HG03025 (cell line): Measurements from ENCODE around the gene ARPP21.
A peak's percentile ranks its signal among the peaks of the same experiment; 100 is the strongest.
"Not testable (repeated sequence)": the region's sequence is repeated elsewhere in the genome, so short reads cannot be mapped to it uniquely, and the experiment has no call there.

Experiments
- ATAC-seq: cut with Tn5 transposase; IDR thresholded peaks from one replicate; pipeline ENCODE4 v1.9.1; 2021; ENCODE audit warnings: mild to moderate bottlenecking, moderate library complexity; ENCODE audit not compliant: unreplicated experiment, low FRiP score

ARPP21 gene

DNA sequence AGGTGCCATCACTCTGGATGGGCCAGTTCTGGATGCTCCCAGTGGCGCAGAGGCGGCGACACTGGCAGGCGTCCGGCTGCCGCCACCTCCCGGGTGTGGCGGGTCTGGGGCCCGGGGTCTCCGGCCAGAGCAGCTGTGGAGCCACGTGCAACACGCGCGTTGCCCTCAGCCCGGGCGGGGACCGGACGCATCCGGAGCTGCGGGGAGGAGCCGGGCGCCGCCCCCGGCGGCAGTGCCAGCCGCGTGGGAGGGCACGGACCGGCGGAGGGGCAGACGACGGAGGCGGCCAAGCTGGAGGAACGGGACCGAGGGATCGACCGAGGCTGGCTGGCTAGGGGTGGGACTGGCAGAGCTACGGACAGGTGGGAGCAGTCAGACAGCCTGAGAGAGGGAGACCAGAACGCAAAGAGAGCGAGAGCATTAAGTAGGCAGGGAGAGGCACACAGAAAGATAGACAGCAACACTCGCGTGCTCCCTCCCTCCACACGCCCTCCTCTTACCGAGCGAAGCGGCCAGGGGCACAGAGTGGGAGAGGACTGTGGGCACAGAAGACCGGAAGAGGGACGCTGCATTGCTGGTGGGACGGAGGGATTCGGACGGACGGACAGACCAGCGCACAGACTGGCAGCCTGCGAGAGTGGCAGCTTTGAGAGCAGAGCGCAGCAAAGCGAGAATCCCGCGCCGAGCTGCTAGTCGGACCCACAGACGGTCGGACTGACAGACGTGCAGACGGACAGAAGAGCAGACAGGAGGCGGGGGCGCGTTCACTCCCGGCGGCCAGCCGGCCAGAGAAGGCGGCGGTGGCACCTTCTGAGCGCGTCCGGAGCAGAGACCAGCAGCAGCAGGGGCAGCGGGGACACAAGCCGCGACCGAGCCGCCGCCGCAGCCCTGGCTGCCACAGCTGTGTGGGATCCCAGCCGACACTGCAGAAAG is at the start of gene ARPP21:
Gene ARPP21, plus strand, starts transcription at position 272 of the 933 bp plus-strand sequence. CDS start 42,227 bp downstream, outside the sequence.
- ATAC-seq: no peak

DNA sequence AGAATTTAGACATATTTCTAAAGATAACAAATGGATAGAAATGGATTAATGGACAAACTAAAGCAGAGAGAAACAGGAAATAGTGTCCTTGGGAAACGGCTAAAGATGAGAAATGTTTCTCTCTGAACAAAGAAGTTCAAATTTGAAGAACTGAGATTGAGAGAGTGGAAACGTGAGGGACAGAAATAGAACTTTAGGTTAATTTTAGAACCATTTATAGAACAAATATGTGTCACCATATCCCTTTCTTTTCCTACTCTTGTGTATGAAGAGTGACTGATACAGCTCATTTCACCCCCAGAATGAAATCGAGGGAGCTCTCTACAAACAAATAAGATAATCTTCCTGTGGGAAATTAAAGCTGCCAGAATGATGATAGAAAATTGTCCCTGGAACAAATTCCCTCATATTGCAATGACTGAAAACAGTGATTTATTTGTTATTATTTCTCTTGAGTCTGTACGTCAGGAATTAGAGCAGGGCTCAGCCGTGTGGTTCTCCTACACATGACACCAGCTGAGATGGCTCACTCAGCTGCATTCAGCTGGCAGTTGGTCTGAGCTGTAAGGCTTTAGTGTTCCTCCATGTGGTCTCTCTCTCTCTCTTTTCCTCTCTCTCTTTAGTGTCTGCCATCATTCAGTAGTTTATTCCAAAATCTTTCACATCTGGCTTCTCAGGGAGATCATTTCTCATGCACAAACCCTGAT is 46.6 kb upstream of the ARPP21 start:
- ATAC-seq: peak; percentile 81

DNA sequence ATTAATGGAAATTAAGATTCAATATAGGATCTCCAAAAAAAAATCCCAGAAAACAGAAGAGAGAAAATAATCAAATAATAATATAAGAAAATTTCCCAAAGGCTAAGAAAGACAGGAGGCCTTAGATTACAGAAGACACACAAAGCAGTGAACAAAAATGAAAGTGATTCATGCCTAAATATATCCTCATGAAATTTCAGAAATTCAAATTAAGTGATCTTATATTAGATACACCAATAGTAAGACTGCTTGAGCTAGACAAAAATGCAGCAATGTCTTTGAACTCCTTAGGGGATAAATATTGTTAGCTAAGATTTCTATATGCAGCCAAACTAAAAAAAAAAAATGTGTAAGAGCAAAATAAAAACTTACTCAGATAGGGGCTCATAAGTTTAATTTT is 44.6 kb upstream of the ARPP21 start:
- no peak for ATAC-seq

DNA sequence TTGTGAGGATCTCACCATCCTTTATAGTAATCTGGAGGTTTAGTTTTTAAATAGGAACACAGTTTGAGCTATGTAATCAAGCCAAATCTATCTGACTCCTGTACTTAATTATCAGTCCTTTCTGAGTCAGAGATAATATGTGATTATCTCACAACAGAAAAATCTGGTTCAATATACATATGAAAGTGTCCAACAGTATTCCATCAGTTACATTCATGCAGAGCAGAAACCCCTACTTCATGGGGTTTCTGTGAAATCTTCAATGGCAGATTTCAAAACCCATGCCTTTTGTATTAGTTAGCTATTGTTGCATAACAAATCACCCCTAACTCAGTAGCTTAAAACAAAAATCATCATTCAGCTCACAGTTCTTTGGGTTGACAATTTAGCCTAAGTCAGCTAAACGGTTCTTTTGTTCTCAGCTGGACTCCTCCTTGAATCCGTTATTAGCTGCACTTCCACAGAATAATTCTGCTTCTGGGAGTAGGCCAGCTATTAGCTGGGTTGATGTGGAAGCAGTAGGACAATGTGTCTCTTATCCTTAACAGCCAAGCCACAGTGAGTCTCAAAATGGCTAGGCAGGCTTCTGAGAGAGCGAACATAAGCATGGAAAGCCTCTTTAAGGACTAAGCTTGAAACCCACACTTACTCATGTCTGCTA is 42.9 kb upstream of the ARPP21 start:
- no peak for ATAC-seq

DNA sequence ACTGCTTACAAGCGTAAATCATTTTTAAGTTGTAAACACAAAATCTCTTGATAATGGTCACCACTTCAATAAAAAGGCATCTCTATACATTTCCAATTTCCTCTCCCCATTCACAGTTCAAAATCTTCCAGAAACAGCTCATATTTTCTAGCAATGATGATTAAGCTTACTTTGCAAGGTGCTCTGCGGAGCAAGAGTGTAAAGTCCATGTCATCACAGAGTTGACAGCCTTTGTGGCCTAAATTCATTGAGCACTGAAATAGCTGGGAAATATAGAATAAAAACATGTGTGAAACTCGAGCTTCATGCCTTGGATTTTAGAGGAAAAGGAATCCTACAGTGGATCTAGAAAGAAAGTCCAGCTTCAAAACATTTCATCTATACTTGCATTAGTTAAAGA is 41.8 kb upstream of the ARPP21 start:
- no peak for ATAC-seq

DNA sequence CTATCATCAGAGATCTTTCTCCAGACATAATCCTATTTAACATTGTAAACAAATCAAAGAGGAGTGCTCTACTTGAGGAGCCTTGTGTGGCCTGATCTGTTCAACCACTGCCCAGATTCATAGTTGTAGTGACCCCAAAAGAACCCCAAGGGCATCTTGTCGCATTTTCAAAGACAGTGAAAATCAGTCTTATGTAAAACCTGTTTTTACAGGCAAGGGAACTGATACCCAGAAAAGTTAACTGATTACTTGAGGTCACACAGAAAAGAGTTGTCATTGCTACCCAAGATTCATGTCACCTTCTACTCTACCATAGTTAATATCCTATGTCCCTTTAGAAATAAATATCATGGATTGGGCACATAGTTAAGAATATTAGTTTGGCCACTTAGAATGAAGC is 40.5 kb upstream of the ARPP21 start:
- peak; percentile 70 for ATAC-seq

DNA sequence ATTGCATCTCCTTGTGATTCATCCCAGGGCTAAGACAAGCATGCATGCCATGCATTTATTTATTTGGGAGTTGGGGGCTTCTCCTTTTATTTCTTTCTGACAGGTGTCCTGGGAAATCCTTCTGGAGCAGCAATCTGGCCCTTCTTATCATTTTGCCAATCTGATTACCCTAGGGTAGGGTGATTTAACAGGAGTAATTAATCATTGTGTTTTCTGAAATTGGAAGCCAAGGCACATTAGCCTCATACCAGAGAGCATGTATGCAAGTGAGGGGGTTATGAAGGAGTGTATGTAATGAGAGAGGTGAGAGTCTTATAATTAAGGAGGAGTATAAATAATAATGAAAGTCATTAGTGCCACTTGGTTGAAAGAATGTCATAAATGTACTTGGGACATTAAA is 37.4 kb upstream of the ARPP21 start:
- no peak for ATAC-seq

DNA sequence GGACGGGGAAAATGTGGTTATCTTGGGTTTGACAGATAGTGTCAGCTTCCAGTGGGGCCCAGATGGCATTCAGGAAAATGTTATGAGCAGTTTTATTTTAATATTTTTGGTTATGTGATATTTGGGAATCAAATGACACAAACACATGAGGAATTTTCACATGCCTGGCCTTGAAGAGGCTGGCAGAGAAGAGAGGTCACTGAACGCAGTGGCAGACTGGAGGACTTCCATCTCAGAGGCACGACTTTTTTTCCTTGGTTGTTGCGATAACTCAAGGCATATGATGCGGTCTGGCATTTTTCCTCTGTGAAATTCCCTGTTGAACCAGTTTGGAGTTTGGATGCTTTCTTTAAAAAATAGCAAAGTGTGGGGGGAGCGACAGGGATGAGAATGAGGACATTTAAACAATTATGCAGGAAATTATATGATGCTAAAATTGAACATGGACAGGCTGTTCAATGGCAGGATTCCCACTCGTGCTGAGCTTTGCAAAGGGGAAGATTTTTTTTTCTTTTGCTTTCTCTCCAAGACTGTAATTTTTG is 36.9 kb upstream of the ARPP21 start:
- ATAC-seq: no peak

DNA sequence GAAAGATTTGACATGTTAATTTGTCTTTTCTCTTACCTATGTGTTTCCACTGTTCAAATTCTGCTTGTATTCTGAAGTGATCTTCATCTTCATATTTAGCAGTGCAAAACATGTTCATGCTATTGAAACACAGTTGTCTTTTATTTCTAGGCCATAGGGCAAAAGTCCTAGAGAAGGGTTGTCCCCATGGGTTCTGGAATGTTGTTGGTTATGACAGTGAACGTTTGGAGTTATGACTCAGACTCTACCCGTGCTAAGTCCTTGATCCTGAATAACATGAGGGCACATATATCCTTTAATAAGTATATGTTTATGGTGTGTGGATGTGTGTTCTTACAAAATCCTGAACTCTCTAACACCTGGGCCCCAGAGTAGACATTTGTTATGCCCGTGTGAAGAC is 23.0 kb upstream of the ARPP21 start:
- ATAC-seq: no peak

DNA sequence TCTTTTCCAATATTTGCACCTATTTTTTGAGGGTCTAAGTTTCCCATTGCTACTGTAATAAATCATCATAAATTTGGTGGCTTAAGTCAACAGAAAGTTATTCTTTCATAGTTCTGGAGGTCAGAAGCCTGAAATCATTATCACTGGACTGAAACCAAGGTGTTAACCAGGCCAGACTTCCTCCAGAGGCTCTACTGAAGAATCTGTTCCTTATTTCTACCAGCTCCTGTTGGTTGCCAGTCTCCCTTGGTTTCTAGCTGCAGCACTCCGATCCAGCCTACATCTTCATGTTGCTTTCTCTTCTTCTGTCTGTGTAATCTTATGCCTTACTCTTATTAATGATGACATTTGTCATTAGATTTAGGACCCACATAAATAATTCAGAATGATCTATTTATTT is 22.0 kb upstream of the ARPP21 start:
- ATAC-seq: no peak

DNA sequence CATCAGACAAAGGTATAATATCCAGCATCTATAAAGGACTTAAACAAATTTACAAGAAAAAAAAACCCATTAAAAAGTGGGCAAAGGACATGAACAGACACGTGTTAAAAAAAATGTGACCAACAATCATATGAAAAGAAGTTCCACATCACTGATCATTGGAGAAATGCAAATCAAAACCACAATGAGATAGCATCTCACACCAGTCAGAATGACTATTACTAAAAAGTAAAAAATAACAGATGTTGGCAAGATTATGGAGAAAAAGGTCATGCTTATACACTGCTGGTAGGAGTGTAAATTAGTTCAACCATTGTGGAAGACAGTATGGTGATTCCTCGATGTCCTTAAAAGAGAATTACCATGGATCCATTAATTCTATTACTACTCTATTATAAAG is 19.1 kb upstream of the ARPP21 start:
- not testable (repeated sequence) for ATAC-seq

DNA sequence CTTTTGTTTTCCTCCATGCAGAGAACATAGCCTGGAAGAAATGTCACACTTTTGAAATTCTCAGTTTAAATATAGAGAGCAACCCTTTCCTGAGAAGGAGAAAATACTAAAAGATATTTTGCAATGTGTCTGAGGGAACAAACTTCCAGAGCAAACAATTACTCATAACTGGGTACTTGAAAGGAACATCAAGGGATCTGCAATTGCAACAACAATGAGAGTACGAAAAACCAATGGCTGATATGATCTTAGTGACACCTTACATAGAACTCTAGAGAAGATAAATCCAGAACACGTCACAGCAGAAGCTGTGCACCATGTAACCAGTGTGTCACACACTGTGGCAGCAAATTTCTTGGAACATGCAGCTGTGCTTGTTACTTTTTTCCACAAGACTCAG is 14.6 kb upstream of the ARPP21 start:
- no peak for ATAC-seq

DNA sequence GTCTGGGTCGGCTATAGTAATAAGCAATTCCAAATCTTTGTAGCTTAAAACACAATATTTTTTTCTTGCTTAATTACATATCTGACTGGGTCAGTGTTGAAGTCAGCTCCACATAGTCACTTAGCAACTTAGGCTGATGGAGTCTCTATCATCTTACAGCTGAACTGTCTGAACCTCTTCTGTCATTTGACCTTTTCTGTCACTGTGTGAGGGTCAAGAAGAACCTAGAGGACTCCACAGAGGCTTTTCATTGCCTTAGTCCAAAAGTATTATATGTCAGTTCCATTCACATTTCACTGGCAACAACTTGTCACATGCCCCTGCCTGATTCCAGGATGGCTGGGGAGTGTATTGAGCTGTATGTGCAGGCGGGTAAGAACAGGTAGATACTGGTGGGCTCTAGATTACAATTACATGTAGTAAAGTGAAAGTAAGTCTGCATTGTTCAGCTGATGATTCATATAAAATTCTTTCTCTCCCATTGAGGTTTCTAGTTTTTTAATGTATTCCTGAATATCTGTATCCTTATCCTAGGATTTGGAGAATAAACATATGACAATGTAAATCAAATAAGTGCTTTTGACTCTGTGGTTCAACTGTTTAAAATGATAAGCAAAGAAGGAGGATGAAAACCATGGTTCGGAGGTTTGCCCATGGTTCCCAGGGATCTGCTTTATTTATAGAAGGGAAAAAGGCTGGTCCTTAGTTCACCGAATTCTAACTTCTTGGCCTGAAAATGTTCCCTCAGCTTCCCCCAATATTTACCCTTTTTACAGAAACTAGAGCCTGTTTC is 5.8 kb upstream of the ARPP21 start:
- ATAC-seq: no peak

DNA sequence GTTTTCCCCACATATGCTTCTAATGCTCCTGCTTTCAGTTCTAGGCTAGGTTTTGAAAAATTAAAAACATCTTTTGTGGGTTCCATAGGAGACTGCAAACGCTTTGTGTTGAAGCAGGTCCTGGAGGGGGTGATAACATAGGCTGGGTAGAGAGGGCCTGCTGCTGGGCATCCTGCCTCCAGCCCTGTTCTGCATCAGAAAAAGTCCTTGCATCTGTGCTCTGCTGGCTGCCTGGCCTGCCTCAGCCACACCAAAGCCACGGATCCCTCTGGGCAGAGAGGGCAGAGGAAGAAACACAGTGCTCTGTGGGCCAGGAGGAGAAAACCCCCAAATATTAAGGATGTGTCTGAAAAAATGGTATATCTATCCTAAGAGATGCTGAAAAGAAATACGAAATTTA is 3.9 kb upstream of the ARPP21 start:
- ATAC-seq: no peak

DNA sequence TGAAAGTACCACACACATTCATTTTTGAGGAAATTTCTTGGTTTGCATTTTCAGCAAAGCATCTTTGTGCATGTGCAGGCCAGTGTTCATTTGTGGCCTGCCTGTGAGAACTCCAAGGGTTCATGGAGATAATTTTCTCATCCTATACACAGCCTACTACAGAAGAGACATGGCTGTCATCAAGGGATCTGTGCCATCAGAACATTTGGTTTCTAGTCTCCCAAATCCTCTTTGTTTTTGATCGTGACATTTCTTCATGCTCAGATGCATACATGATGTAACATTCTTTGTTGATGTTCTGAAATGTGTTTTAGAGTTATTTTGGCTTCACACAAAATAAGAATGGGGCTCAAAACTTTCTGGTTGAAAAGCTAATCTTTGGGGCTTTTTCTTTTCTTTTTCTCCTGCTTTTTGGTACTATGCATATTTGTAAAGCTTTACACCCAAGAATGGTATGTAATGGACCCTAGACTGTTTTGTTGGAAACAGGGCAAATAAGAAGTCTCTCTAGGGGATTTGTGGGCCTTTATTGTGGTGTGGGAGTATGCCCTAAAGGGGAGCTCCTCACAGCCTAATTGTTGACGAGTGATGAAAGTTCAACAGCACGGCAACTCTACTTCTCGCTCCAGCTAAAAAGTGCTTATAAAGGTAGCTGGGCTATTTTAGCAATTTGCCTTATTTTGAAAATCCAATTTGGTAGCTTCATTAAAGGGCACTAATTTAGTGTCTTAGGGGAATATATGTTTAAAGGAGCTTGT is 3.2 kb upstream of the ARPP21 start:
- no peak for ATAC-seq

DNA sequence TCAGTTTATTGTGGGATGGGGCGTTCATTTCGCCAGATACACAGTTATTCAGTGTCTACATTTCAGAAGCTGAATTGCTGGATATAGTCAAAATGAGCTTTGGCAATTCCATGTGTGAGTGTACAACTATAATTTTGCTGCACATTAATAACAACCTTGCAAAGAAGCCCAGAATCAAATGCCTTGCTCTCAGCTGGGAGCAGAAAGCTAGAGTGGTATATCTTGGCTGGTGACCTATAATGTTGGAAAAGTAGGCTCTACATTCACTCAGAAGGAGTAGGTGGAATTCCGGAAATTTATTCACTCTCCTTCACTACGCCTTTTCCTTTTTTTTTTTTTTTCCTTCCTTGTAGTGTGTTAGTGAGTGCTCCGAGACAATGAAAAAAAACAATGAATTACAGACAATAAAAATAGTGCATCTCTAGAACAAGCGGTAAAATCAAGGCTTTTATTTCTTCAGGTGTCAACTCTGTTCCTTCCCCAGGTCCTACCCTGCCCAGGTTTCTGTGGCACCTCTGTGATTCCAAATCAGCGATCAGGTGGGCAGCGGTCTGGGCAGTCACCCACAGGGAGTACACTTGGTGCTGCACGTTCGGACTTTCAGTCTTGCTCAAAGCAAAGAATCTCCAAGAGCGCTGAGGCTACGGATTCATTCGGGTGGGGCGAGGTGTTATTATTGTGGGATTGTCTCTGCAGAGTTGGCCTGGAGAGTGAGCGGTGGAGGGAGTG is 910 bp upstream of the ARPP21 start:
- no peak for ATAC-seq

DNA sequence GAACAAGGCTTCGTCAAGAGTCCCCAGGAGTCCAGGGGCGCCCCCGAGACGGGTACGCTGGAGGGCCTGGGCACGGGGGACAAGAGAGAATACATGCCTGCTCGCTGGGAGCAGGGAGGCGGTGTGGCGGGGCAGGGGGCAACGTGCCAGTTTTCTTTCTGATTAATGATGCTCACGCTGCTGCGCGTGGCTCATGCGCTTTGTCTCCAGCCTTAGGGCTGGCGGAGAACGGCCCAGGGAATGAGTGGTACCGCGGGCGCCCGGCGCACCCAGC is 408 bp upstream of the ARPP21 start:
- ATAC-seq: no peak

DNA sequence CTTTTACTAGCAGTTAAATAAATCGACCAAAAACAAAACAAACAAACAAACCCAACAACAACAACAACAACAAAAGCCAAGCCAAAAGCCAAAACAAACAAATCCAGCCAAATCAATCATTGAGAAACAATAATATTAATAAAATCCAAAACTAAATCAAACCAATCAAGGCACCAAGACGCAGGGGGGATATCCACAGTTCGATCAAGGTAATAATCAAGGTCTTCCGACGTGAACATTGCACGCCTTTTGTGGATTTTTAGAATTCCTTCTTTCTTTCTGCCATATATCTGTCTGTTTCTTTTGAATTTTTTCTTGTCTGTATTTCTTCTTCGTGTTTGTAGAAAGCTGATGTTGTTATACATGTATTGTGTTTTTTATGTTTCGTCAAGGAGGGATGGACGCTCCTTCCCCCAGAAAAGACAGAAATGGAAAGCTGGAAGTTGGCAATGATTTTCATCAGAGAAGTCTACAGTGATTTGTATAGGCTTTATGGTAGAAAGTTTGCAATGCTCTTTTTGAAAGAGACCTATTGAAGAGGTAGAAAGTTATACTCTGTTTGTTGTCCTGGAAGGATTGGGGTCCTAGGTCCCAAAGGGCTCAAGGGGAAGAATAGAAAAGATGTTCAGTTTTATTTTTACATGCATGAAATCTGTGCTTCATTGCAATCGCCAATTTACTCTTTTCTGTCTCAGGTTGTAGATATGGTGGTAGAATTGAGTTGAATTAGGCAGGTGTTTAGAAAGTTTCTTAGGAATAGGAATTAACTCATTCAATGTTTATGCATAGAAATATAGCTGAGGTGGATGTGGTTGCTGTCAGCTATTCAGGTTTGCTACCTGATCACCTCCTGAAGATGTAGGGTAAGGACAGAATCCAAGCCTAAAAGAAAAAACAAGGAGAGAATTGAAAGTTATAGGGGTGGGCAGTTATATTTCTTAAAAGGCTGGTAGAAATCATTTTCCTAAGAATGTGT is 1.2 kb downstream of the ARPP21 start:
- ATAC-seq: no peak
